GM21447 (cell line): Measurements from ENCODE around the gene COLEC12.
"Not testable (repeated sequence)": the region's sequence is repeated elsewhere in the genome, so short reads cannot be mapped to it uniquely, and the experiment has no call there.

ENCODE experiments used
- ATAC-seq: cut with Tn5 transposase; IDR thresholded peaks from one replicate; pipeline ENCODE4 v1.9.1; 2021; ENCODE audit not compliant: unreplicated experiment

COLEC12 gene

GRCh38 chr18:415617-416612 lies 84.6 kb downstream of the COLEC12 start:
- ATAC-seq = no peak

- no peak for ATAC-seq
Measured at GRCh38 chr18:415047-415446, 85.5 kb downstream of the COLEC12 start.

GRCh38 chr18:413233-413632 lies 87.3 kb downstream of the COLEC12 start:
- no peak for ATAC-seq

- no peak for ATAC-seq
Measured at GRCh38 chr18:410047-410455, 90.5 kb downstream of the COLEC12 start.

GRCh38 chr18:408367-408766 lies 92.1 kb downstream of the COLEC12 start:
- ATAC-seq = no peak

GRCh38 chr18:407626-408224 lies 92.8 kb downstream of the COLEC12 start:
- ATAC-seq = no peak

- ATAC-seq = no peak
Measured at GRCh38 chr18:407191-407590, 93.3 kb downstream of the COLEC12 start.

GRCh38 chr18:406677-407076 lies 93.8 kb downstream of the COLEC12 start:
- no peak for ATAC-seq

- ATAC-seq = not testable (repeated sequence)
Measured at GRCh38 chr18:405006-405405, 95.5 kb downstream of the COLEC12 start.

- no peak for ATAC-seq
Measured at GRCh38 chr18:404061-404636, 96.4 kb downstream of the COLEC12 start.

GRCh38 chr18:402129-402528 lies 98.4 kb downstream of the COLEC12 start:
- no peak for ATAC-seq

- no peak for ATAC-seq
Measured at GRCh38 chr18:400456-400855, 100.0 kb downstream of the COLEC12 start.

- no peak for ATAC-seq
Measured at GRCh38 chr18:399631-400135, 100.8 kb downstream of the COLEC12 start.

- ATAC-seq = no peak
Measured at GRCh38 chr18:398935-399630, 101.4 kb downstream of the COLEC12 start.

- ATAC-seq = no peak
Measured at GRCh38 chr18:396556-396955, 103.9 kb downstream of the COLEC12 start.

- ATAC-seq = no peak
Measured at GRCh38 chr18:396251-396555, 104.3 kb downstream of the COLEC12 start.

- no peak for ATAC-seq
Measured at GRCh38 chr18:395456-396250, 104.8 kb downstream of the COLEC12 start.

- ATAC-seq = no peak
Measured at GRCh38 chr18:394987-395362, 105.5 kb downstream of the COLEC12 start.

GRCh38 chr18:394262-394986 lies 106.1 kb downstream of the COLEC12 start:
- ATAC-seq = no peak

GRCh38 chr18:393574-393957 lies 106.9 kb downstream of the COLEC12 start:
- no peak for ATAC-seq
